ENCODE results near the gene SPIB.
"Not testable (repeated sequence)": the region's sequence is repeated elsewhere in the genome, so short reads cannot be mapped to it uniquely, and the experiment has no call there.

SPIB gene

DNA sequence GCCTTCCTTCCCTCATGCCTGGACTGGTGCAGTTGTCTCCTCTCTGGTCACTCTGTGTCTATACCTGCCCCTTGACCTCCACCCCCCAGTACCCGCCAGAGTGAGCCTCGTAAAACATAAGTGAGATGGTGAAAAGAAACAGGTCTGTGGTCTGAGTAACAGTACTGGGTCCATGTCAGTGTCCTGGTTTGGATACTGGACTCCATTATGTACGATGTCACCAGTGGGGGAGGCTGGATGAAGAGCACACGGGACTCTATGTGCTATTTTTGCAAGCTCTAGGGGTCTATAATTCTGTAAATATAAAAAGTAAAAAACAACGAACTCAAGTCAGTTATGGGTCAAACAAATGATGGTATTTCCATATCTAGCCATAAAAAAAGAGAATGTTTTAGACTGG is 28.3 kb downstream of the SPIB start:
- FAIRE-seq = no peak

DNA sequence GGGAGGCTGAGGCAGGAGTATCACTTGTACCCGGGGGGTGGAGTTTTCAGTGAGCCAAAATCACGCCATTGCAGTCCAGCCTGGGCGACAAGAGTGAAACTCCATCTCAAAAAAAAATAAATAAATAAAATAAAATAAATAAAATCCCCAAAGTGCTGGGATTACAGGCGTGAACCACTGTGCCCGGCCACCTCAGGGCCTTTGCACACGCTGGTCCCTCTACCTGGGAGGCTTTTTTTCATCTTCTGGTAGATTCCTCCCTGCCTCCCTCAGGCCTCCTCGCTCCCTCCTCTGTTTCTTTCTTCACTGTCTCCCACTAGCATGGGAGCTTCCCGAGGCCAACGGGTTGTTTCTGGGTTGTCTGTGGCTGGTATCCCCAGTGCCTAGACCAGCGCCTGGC is 29.0 kb downstream of the SPIB start:
- no peak for FAIRE-seq

DNA sequence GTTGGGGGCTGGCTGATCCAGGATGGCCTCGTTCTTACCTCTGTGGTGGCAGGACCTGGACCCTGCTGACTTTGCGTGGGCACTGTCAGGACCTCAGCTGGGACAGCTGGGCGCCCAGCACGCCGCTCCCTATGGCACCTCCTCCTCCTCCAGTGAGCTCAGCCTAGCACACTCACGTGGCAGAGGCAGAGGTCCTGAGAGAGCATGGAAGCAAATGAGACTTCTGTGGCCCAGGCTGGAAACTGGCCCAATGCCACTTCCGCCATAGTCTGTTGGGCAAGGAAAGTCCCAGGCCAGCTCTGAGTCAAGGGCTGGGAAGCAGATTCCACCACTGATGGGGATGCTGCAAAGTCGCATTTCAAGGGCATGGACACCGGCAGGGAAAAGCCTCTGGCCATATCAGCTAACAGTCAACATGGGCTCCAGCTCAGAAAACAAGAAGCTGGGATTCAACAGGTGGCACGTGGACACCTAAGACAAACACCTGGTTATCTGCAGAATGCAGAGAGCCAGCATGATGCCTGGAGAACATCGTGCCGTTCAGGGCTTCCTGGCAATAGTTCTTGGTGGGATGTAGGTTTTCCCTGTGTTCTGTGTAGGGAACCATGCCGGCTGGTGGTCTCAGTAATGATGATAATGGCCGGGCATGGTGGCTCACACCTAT is 30.6 kb downstream of the SPIB start:
- FAIRE-seq = no peak

DNA sequence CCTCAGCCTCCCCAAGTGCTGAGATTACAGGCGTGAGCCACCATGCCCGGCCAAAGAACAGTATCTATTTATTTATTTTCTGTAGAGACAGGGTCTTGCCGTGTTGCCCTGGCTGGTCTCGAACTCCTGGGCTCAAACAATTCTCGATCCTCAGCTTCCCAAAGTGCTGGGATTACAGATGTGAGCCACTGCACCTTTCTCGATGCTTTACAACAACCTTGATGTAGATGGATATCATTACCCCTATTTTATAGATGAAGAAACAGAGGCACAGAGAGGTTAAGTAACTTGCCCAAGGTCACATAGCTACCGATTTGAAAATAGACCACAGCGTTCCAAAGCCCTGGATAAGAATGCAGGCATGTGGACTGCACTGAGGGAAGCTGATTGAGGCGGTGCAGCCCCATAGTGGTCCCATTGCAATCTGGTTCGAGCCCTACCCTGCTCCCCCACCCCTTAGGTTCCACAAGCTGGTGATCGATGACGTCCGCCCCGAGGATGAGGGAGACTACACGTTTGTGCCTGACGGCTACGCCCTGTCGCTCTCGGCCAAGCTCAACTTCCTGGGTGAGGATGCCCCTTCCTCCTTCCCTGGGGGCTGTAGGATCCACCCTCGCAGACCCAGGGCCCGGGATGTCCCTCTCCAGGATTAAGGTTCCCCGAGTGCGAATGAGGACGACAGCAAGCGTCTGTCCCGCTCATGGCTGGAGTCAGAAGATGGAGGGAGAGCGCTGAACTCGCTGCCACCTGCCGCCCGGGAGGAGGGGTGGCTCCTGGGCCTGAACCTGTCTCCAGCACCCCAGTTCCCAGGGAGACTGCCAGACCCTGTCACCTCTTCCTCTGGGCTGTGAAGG is 31.9 kb downstream of the SPIB start:
- no peak for FAIRE-seq

DNA sequence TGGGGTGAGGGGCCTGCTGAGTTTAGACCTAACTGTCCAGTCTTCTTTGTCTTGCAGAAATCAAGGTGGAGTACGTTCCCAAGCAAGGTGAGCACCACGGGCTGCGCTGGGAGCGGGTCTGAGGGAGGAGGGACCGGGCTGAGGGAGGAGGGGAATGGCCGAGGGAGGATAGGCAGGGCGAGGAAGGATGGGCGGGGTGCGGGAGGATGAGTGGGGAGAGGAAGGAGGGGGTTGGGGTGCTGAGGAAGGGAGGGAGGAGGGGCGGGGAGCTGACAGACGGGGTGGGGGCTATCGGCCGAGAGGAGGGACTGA is 32.4 kb downstream of the SPIB start:
- FAIRE-seq = no peak

GRCh38 chr19:50453243-50453642 is 34.5 kb downstream of the SPIB start:
- no peak for FAIRE-seq

DNA sequence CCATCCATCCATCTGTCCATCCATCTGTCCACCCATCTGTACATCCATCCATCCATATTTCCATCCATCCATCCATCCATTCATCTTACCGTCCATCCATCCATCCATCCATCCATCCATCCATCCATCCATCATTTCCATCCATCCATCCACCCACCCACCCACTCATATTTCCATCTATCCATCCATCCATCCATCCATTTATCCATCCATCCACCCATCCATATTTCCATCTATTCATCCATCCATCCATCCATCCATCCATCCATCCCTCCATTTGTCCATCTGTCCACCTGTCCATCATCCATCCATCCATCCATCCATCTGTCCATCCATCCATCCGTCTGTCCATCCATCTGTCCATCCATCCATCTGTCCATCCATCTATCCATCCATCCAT is 37.3 kb downstream of the SPIB start:
- no peak for FAIRE-seq

DNA sequence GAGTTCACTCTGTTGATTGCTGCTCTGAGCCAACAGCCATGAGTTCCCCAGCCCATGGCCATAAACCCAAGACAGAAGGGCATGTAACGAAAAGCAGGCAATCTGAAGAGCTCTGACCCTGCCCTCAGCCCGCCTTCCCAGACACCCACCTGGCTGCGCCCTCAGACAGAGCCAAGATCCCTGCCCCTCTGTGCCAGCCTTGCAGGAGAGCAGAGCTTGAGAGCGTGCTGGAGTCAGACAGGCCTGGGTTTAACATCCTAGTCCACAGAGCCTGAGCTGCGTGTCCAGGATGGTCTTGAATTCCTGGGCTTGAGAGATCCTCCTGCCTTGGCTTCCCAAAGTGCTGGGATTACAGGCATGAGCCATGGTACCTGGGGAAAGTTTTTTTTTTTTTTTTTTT is 38.6 kb downstream of the SPIB start:
- FAIRE-seq = no peak

- no peak for FAIRE-seq
These were observed 39.8 kb downstream of the SPIB start for GRCh38 chr19:50458396-50459066.

DNA sequence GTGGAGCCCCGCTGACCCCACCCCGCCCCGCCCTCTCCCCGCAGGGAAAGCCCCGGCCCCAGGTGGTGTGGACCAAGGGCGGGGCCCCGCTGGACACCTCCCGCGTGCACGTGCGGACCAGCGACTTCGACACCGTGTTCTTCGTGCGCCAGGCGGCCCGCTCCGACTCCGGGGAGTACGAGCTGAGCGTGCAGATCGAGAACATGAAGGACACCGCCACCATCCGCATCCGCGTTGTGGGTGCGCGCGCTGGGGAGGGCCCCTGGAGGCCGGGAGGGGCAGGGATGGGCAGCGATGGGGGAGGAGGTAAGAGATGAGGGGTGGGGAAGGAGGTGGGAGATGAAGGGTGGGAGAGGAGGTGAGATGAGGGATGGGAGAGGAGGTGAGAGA is 40.3 kb downstream of the SPIB start:
- no peak for FAIRE-seq

DNA sequence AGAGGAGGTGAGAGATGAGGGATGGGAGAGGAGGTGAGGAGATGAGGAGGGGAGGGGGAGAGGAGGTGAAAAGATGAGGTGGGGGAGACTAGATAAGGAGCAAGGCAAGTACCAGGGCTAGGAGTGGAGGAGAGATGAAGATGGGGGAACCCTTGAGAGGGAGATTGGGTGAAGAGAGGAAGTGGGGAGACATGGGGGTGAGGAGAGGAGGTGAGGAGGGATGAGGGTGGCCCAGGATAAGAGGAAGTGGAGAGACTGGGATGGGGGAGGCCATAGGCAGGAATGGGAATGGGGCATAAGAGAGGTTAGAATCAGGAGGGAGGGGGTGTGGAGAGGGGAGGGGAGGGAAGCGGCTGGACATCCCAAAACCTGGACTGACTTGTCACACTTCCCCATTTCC is 40.9 kb downstream of the SPIB start:
- no peak for FAIRE-seq

GRCh38 chr19:50460161-50460765 is 41.5 kb downstream of the SPIB start:
- no peak for FAIRE-seq

GRCh38 chr19:50461066-50461875 is 42.5 kb downstream of the SPIB start:
- FAIRE-seq = no peak

DNA sequence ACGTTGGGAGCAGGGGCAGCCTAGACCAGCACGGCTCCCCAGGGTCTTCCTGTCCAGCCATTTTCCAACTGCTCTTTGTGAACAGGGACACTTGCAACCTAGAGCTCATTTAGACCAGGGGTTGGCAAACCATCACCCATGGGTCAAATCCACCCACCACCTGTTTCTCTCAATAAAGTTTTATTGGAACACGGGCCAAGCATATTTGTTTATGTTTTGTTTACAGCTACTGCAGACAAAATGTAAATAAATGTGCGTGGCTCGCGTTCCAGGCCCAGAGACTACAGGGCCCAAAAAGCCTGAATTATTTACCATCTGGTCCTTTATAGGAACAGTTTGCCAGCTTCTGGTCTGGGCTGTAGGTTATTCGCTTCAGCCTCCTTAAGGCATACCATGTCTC is 44.2 kb downstream of the SPIB start:
- no peak for FAIRE-seq

- no peak for FAIRE-seq
These were observed 45.6 kb downstream of the SPIB start for GRCh38 chr19:50464348-50464747.

DNA sequence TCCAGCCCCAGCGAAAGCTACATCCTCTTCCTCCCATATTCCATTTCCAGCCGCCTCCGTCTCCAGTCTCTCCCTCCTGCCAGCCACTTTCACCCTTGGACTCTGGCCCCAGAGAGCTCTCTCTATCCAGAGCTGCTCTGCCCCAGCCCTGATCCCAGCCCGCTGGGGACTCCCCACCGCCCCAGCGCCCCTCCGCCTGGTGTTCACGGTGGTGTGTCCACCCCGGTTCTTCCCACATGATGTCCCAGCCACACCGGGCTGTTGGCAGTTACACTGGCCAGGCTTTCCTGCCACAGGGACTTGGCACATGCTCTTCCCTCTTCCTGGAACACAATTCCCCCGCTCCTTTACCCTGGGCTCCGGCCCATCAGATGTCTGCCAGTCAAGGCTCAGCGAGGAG is 46.3 kb downstream of the SPIB start:
- FAIRE-seq = no peak

GRCh38 chr19:50465986-50466705 is 47.4 kb downstream of the SPIB start:
- no peak for FAIRE-seq

DNA sequence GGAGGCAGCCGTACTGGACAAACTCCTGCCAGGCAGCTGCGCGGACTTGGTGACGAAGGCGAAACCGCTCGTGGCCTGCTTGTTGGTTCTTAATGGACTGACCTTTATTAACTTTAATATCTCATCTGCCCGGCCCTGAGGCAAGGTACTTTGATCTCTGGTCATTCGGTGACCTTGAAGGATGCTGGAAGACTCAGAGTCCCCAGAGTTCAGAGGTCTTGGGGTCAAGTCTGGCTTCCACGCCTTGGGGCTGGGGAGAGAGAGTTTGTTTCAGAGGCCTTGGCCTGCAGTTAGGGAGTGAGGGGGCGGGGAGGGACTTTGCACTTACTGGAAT is 47.9 kb downstream of the SPIB start:
- FAIRE-seq = no peak

DNA sequence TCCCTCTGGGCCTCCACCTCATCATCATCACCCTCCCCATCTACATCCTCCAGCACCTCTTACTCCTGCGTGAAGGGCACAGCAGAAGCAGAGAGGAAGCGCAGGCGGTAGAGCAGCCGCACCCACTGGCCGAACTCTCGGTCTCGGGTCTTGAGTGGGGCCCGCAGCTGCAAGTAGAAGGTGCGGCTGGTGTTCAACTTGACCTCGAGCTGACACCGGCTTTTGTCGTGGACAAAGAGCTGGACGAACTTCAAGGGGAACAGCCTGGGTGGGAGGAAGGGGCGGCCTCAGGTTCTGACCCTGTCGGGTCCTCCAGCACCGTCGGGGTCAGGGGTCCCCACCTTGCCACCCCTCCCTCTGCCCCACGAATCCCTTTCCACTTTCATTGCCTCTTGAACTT is 48.8 kb downstream of the SPIB start:
- FAIRE-seq = no peak

GRCh38 chr19:50468818-50469217 is 50.1 kb downstream of the SPIB start:
- no peak for FAIRE-seq

- not testable (repeated sequence) for FAIRE-seq
These were observed 54.6 kb downstream of the SPIB start for GRCh38 chr19:50473336-50473735.

DNA sequence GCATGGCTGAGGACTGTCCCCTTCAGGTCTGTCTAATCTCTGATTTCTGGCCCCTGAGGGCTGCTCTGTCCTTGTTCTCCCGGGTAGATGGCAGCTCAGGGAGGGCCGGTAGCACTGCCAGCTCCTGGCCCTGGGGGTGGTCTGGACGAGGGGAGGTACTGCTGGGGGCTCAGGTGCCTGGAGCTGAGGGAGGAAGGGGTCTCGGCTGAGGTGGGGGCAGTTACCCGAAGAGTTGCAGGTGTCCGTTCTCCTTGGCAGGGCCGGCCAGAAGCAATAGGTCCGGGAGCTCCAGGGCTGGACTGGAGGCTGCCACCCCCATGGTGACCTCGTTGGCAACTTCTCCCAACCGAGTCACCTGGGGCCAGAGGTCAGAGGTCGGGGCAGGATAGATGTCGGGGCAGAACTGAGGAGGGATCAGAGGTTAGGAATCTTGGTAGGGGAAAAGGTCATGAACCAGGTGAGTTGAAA is 56.4 kb downstream of the SPIB start:
- FAIRE-seq = no peak

All from endometrium (tissue), 2 donors.